ENCODE measurements around the gene TCEAL8.

DNA sequence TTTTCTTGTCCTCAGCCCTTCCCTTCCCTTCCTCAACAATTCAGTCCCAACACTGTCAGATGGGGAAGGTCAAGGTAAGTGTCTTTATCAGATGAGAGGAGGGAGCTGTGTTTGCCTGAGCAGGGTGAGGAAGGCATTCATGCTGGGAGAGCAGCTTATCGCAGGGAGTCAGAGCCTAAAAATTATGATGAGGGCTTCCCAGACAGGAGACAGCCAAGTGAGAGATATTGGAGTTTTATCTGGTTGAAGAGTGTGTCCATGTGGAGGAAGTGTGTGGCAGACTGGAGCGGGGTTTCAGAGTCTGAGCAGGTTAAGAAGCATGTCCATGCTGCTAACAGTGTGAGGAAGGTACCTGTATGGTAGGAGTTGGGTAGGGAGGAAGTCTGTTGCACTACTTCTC lies 21.7 kb downstream of the TCEAL8 start:
- no peak for TF ChIP-seq SP1 (IDR thresholded peaks at IDR 0.05)
- no peak for TF ChIP-seq RAD21 (IDR thresholded peaks at IDR 0.05)
- TF ChIP-seq, protein P1, sequence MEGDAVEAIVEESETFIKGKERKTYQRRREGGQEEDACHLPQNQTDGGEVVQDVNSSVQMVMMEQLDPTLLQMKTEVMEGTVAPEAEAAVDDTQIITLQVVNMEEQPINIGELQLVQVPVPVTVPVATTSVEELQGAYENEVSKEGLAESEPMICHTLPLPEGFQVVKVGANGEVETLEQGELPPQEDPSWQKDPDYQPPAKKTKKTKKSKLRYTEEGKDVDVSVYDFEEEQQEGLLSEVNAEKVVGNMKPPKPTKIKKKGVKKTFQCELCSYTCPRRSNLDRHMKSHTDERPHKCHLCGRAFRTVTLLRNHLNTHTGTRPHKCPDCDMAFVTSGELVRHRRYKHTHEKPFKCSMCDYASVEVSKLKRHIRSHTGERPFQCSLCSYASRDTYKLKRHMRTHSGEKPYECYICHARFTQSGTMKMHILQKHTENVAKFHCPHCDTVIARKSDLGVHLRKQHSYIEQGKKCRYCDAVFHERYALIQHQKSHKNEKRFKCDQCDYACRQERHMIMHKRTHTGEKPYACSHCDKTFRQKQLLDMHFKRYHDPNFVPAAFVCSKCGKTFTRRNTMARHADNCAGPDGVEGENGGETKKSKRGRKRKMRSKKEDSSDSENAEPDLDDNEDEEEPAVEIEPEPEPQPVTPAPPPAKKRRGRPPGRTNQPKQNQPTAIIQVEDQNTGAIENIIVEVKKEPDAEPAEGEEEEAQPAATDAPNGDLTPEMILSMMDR (IDR thresholded peaks at IDR 0.05; ENCODE audit: low read depth, low read length, missing input control): no peak
- TF ChIP-seq YY1 (IDR thresholded peaks at IDR 0.05): no peak
- TF ChIP-seq, protein P2, sequence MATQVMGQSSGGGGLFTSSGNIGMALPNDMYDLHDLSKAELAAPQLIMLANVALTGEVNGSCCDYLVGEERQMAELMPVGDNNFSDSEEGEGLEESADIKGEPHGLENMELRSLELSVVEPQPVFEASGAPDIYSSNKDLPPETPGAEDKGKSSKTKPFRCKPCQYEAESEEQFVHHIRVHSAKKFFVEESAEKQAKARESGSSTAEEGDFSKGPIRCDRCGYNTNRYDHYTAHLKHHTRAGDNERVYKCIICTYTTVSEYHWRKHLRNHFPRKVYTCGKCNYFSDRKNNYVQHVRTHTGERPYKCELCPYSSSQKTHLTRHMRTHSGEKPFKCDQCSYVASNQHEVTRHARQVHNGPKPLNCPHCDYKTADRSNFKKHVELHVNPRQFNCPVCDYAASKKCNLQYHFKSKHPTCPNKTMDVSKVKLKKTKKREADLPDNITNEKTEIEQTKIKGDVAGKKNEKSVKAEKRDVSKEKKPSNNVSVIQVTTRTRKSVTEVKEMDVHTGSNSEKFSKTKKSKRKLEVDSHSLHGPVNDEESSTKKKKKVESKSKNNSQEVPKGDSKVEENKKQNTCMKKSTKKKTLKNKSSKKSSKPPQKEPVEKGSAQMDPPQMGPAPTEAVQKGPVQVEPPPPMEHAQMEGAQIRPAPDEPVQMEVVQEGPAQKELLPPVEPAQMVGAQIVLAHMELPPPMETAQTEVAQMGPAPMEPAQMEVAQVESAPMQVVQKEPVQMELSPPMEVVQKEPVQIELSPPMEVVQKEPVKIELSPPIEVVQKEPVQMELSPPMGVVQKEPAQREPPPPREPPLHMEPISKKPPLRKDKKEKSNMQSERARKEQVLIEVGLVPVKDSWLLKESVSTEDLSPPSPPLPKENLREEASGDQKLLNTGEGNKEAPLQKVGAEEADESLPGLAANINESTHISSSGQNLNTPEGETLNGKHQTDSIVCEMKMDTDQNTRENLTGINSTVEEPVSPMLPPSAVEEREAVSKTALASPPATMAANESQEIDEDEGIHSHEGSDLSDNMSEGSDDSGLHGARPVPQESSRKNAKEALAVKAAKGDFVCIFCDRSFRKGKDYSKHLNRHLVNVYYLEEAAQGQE (IDR thresholded peaks at IDR 0.05): no peak
- no peak for TF ChIP-seq GABPA (IDR thresholded peaks at IDR 0.05 in 1 of 2, conservative IDR thresholded peaks at IDR 0.05 in 1 of 2)
- TF ChIP-seq JUND (IDR thresholded peaks at IDR 0.05): no peak
- no peak for TF ChIP-seq TAF1 (conservative IDR thresholded peaks at IDR 0.05)
- no peak for TF ChIP-seq FOXA1 (IDR thresholded peaks at IDR 0.05)
- no peak for TF ChIP-seq HNF4A (conservative IDR thresholded peaks at IDR 0.05)

Measured in liver (tissue), 3 donors.